Neural progenitor cell (in vitro differentiated cells): ENCODE results near the gene MYOZ1. TPM values are rescaled to one million over a fixed set of nuclear protein-coding genes. Genes with fewer than 3 reads are reported as not detected.
A peak's percentile ranks its signal among the peaks of the same experiment; 100 is the strongest.

Experiments
- DNase-seq: peaks from one replicate; pipeline ENCODE4 v3.0.0-alpha.2; 2016; ENCODE audit warnings: low spot score
- H2AFZ ChIP-seq: fragments of 200-600 bp; sonication (generic); replicated peaks from 2 replicates; pipeline ENCODE4 v1.6.1; 2016; ENCODE audit warnings: antibody characterized with exemption
- H3F3A ChIP-seq: fragments of 200-600 bp; sonication (generic); 2 replicates; pipeline ENCODE4 v1.6.1; 2016; ENCODE audit warnings: antibody characterized with exemption, low read depth
- H3K27ac ChIP-seq: fragments of 200-600 bp; sonication (generic); 2 replicates; pipeline ENCODE4 v1.5.1; 2016; ENCODE audit warnings: mild to moderate bottlenecking
- H3K27me3 ChIP-seq: fragments of 200-600 bp; sonication (generic); 2 replicates; pipeline ENCODE4 v1.6.1; 2016; ENCODE audit warnings: mild to moderate bottlenecking, moderate library complexity
- H3K36me3 ChIP-seq: fragments of 200-600 bp; sonication (generic); 2 replicates; pipeline ENCODE4 v1.5.1; 2016
- H3K4me1 ChIP-seq: fragments of 200-600 bp; sonication (generic); 2 replicates; pipeline ENCODE4 v1.6.1; 2016; ENCODE audit warnings: mixed run types
- H3K4me2 ChIP-seq: fragments of 200-600 bp; sonication (generic); 2 replicates; pipeline ENCODE4 v1.6.1; 2016
- H3K4me3 ChIP-seq: fragments of 200-600 bp; sonication (generic); 2 replicates; pipeline ENCODE4 v1.5.1; 2016
- H3K79me2 ChIP-seq: fragments of 200-600 bp; sonication (generic); 2 replicates; pipeline ENCODE4 v1.6.1; 2016; ENCODE audit warnings: low read depth
- H3K9ac ChIP-seq: fragments of 200-600 bp; sonication (generic); 2 replicates; pipeline ENCODE4 v1.6.1; 2016
- H3K9me3 ChIP-seq: fragments of 200-600 bp; sonication (generic); 2 replicates; pipeline ENCODE4 v1.5.1; 2016; ENCODE audit warnings: low read depth
- H4K20me1 ChIP-seq: fragments of 200-600 bp; sonication (generic); 2 replicates; pipeline ENCODE4 v1.6.1; 2016; ENCODE audit warnings: low read depth
- H3K27ac Mint-ChIP-seq: 3 replicates; pipeline ENCODE4 v1.8.0; 2021; ENCODE audit warnings: mixed read lengths
- H3K27me3 Mint-ChIP-seq: 2 replicates; pipeline ENCODE4 v1.8.0; 2022; ENCODE audit warnings: low read depth, mild to moderate bottlenecking, inconsistent platforms, moderate library complexity, mixed read lengths; ENCODE audit not compliant: insufficient read depth
- H3K36me3 Mint-ChIP-seq: 3 replicates; pipeline ENCODE4 v1.8.0; 2021; ENCODE audit warnings: mixed read lengths
- H3K4me1 Mint-ChIP-seq: 3 replicates; pipeline ENCODE4 v1.8.0; 2021; ENCODE audit warnings: mixed read lengths
- H3K4me3 Mint-ChIP-seq: 3 replicates; pipeline ENCODE4 v1.8.0; 2021; ENCODE audit warnings: mild to moderate bottlenecking, moderate library complexity, mixed read lengths
- H3K9me3 Mint-ChIP-seq: 3 replicates; pipeline ENCODE4 v1.8.0; 2020; ENCODE audit warnings: mixed read lengths
- CTCF ChIP-seq: fragments of 200-600 bp; sonication (generic); IDR thresholded peaks from 2 replicates; pipeline ENCODE4 v1.5.1; 2017; ENCODE audit warnings: antibody characterized with exemption, mild to moderate bottlenecking
- EZH2 ChIP-seq: fragments of 200-600 bp; sonication (generic); IDR thresholded peaks from 2 replicates; pipeline ENCODE4 v1.6.1; 2017; ENCODE audit warnings: antibody characterized with exemption, mild to moderate bottlenecking, moderate library complexity
- EZH2phosphoT487 ChIP-seq: fragments of 200-600 bp; sonication (generic); IDR thresholded peaks from 2 replicates; pipeline ENCODE4 v1.6.1; 2017; ENCODE audit warnings: antibody characterized with exemption
- total RNA-seq: library from RNA; depleted of rRNA; stranded (reverse); fragments of >200 nt; gene quantifications from 2 replicates; pipeline ENCODE4 v1.2.3, GENCODE V29; 2015; ENCODE audit warnings: low replicate concordance

Gene MYOZ1
- total RNA-seq, 1 donor from 2014 or later, result 1.2 TPM

GRCh38 chr10:73655257-73655989, 14.1 kb upstream of the MYOZ1 start:
- H3K27me3 Mint-ChIP-seq, result peaks cover 5% of the 10 kb centered on the region
- H3K9me3 ChIP-seq, result no peaks in the 10 kb centered on the region
- H3K4me2 ChIP-seq, result no peak overlapping the region
- H3K9me3 Mint-ChIP-seq, result no peaks in the 10 kb centered on the region
- no peak for DNase-seq
- H3K36me3 ChIP-seq, result no peaks in the 10 kb centered on the region
- H3K4me3 Mint-ChIP-seq, result no peak overlapping the region
- H3K27ac ChIP-seq, result no peak overlapping the region
- H3K4me3 ChIP-seq, result no peak overlapping the region
- H3K27me3 ChIP-seq, result no peaks in the 10 kb centered on the region
- H3K4me1 ChIP-seq, result peaks cover 5% of the 10 kb centered on the region
- no peak overlapping the region for H2AFZ ChIP-seq
- H3K27ac Mint-ChIP-seq, result no peak overlapping the region
- no peak overlapping the region for H3K9ac ChIP-seq
- no peaks in the 10 kb centered on the region for H3F3A ChIP-seq
- no peaks in the 10 kb centered on the region for H4K20me1 ChIP-seq
- no peak for TF ChIP-seq EZH2phosphoT487
- no peak for TF ChIP-seq EZH2
- no peak for TF ChIP-seq CTCF
- H3K36me3 Mint-ChIP-seq, result peaks cover 4% of the 10 kb centered on the region
- H3K79me2 ChIP-seq, result no peaks in the 10 kb centered on the region
- H3K4me1 Mint-ChIP-seq, result peaks cover 3% of the 10 kb centered on the region

- Histone ChIP-seq H3F3A (no peaks in the 10 kb centered on the region), H4K20me1 (no peaks in the 10 kb centered on the region), H3K36me3 (no peaks in the 10 kb centered on the region), H3K79me2 (no peaks in the 10 kb centered on the region), H2AFZ (no peak overlapping the region), H3K4me2 (no peak overlapping the region), H3K4me3 (no peak overlapping the region), H3K27me3 (no peaks in the 10 kb centered on the region), H3K4me1 (peaks cover 5% of the 10 kb centered on the region), H3K27ac (no peak overlapping the region), H3K9me3 (no peaks in the 10 kb centered on the region), H3K9ac (no peak overlapping the region)
- Mint-ChIP-seq H3K36me3 (peaks cover 4% of the 10 kb centered on the region), H3K27ac (no peak overlapping the region), H3K27me3 (peaks cover 5% of the 10 kb centered on the region), H3K4me1 (peaks cover 7% of the 10 kb centered on the region), H3K9me3 (no peaks in the 10 kb centered on the region), H3K4me3 (no peak overlapping the region)
- DNase-seq, result peak; percentile 29
- no peak for TF ChIP-seq EZH2
- peak; percentile 28 for TF ChIP-seq CTCF
These were observed 12.4 kb upstream of the MYOZ1 start for GRCh38 chr10:73653701-73654100.

- no peaks in the 10 kb centered on the region for H3K9me3 Mint-ChIP-seq
- no peaks in the 10 kb centered on the region for H3K36me3 ChIP-seq
- peaks cover 5% of the 10 kb centered on the region for H3K27me3 Mint-ChIP-seq
- no peak overlapping the region for H3K4me2 ChIP-seq
- no peak overlapping the region for H3K4me3 Mint-ChIP-seq
- H3K79me2 ChIP-seq, result no peaks in the 10 kb centered on the region
- no peaks in the 10 kb centered on the region for H3F3A ChIP-seq
- H3K36me3 Mint-ChIP-seq, result peaks cover 4% of the 10 kb centered on the region
- no peaks in the 10 kb centered on the region for H3K9me3 ChIP-seq
- no peak overlapping the region for H3K9ac ChIP-seq
- peaks cover 5% of the 10 kb centered on the region for H3K4me1 ChIP-seq
- TF ChIP-seq EZH2 (no peak), CTCF (no peak), EZH2phosphoT487 (no peak)
- no peak overlapping the region for H3K27ac Mint-ChIP-seq
- peaks cover 9% of the 10 kb centered on the region for H3K4me1 Mint-ChIP-seq
- no peak for DNase-seq
- no peak overlapping the region for H3K4me3 ChIP-seq
- H3K27me3 ChIP-seq, result no peaks in the 10 kb centered on the region
- no peak overlapping the region for H3K27ac ChIP-seq
- H2AFZ ChIP-seq, result no peak overlapping the region
- no peaks in the 10 kb centered on the region for H4K20me1 ChIP-seq
These were observed 11.9 kb upstream of the MYOZ1 start for GRCh38 chr10:73653195-73653594.
